ENCODE measurements around the gene APC2.

- TF ChIP-seq, protein P1, sequence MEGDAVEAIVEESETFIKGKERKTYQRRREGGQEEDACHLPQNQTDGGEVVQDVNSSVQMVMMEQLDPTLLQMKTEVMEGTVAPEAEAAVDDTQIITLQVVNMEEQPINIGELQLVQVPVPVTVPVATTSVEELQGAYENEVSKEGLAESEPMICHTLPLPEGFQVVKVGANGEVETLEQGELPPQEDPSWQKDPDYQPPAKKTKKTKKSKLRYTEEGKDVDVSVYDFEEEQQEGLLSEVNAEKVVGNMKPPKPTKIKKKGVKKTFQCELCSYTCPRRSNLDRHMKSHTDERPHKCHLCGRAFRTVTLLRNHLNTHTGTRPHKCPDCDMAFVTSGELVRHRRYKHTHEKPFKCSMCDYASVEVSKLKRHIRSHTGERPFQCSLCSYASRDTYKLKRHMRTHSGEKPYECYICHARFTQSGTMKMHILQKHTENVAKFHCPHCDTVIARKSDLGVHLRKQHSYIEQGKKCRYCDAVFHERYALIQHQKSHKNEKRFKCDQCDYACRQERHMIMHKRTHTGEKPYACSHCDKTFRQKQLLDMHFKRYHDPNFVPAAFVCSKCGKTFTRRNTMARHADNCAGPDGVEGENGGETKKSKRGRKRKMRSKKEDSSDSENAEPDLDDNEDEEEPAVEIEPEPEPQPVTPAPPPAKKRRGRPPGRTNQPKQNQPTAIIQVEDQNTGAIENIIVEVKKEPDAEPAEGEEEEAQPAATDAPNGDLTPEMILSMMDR (IDR thresholded peaks at IDR 0.05) = no peak
- TF ChIP-seq POLR2A (IDR thresholded peaks at IDR 0.05) = no peak
Observed at GRCh38 chr19:1447504-1447903, 2.4 kb upstream of the APC2 start.
